GM13976 (cell line): Measurements from ENCODE around the gene RIOX2.

Source experiments
- DNase-seq: peaks from one replicate; pipeline ENCODE4 v3.0.0; 2012; ENCODE audit warnings: low spot score
- in situ Hi-C: fragments of 300-500 bp; cut with MboI; formaldehyde crosslinking; loops from one replicate; pipeline ENCODE4 v1.12.0; 2022; ENCODE audit warnings: low sequenced_read_pairs, mixed read lengths, inconsistent platforms; ENCODE audit not compliant: unreplicated experiment
- TF ChIP-seq, protein P1 (sequence below): IDR thresholded peaks from 2 replicates; pipeline ENCODE4 v1.5.1; 2012; ENCODE audit warnings: borderline replicate concordance, mild to moderate bottlenecking; ENCODE audit not compliant: insufficient read depth; ENCODE audit errors: extremely low read depth, missing control alignments, control extremely low read depth

RIOX2 gene

DNA sequence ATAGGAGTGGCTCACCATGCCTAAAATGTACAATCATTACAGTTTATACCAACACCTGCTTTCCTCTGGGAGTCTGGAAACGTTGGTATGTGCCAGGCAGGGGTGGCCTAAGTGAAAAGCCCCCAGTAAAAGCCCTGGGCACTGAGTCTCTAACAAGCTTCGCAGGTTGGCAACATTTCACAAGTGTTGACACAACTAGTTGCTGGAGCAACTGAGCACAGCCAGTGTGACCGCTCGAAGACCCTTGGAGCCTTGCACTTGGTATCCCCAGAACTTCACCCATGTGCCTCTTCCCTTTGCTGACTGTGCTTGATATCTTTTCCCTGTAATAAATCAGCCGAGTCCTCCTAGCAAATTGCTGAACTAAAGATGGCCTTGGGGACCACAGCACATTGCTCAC, 2.7 kb downstream of the RIOX2 start:
- in situ Hi-C loops: no loop called here
- TF ChIP-seq, protein P1, sequence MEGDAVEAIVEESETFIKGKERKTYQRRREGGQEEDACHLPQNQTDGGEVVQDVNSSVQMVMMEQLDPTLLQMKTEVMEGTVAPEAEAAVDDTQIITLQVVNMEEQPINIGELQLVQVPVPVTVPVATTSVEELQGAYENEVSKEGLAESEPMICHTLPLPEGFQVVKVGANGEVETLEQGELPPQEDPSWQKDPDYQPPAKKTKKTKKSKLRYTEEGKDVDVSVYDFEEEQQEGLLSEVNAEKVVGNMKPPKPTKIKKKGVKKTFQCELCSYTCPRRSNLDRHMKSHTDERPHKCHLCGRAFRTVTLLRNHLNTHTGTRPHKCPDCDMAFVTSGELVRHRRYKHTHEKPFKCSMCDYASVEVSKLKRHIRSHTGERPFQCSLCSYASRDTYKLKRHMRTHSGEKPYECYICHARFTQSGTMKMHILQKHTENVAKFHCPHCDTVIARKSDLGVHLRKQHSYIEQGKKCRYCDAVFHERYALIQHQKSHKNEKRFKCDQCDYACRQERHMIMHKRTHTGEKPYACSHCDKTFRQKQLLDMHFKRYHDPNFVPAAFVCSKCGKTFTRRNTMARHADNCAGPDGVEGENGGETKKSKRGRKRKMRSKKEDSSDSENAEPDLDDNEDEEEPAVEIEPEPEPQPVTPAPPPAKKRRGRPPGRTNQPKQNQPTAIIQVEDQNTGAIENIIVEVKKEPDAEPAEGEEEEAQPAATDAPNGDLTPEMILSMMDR: no peak
- DNase-seq: no peak

DNA sequence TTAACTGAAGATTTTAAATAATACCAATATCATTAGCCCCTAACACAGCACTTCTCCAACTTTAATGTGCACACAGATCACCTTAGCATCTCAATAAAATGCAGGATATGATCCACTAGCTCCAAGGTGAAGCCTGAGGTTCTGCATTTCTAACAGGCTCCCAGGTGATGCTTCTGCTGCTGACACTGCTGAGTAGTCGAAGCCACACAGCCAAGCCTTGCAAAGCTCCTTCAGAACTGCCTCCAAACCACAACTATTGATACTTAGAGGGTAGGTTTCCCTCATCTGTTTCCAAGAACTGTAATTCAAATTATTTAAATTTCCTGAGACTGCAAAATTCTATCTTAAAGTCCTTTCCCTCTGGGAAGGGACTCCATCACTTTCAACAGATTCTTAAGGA, 3.9 kb downstream of the RIOX2 start:
- in situ Hi-C loops: no loop called here
- TF ChIP-seq, protein P1: no peak
- DNase-seq: no peak

DNA sequence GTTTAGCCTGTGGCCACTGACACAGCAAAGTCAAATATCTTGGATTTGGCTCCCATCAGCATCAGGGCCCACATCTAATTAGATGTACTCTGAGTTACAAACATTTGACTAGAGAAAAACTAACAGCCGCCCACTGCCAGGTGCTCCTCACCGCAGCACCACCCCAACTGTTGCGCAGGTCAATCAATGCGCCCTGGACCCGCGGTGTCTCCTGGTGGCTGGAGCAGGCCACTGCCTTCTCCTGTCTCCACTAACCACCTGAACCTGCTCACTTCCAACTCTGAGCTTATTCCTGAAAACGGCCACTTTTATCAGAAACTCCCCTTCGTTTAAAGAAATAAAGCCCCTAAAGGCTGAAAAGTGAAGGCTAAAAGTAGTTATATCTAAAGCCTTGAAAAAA, 4.3 kb downstream of the RIOX2 start:
- in situ Hi-C loops: no loop called here
- TF ChIP-seq, protein P1: no peak
- no peak for DNase-seq

DNA sequence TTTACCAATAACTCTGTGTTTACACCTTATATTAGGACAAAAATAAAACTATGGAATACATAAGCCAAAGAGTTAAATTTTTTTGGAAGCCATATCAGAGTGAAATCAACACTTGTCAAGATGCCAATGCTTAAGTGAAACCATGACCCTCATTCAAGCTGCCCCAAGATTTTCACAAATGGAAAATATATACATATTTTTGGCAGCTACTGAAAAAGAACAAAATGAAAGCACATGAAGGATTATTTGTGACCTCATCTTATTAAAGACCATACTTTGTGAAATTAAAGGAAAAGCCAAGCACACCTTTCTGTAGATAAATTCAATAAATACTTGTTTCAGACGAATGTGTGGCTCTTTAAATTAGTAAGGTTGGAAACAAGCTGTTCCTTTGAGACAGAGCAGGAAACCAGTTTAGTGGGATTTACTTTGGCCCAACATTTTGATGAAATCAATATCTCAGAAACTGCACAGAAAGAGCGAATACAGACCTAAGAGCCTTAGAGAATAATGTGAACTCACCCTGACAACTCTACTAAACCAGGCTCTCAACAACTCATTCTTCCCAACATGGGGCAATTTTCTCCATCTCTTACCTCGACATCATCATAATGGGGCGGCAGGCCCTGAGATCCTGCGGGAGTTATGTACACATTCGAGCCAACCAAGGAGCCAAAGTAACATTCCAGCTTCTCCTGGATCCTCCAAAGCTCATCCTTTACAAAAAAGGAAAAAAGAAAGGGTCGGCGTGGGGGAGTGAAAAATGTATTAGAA, 11.1 kb downstream of the RIOX2 start:
- DNase-seq: no peak
- TF ChIP-seq, protein P1: no peak
- in situ Hi-C loops: no loop called here

- DNase-seq: no peak
- TF ChIP-seq, protein P1: no peak
- in situ Hi-C loops: no loop called here
Measured at GRCh38 chr3:97960551-97960950, 11.7 kb downstream of the RIOX2 start.

GRCh38 chr3:97959872-97960271, 12.4 kb downstream of the RIOX2 start:
- in situ Hi-C loops: no loop called here
- no peak for DNase-seq
- TF ChIP-seq, protein P1: no peak

DNA sequence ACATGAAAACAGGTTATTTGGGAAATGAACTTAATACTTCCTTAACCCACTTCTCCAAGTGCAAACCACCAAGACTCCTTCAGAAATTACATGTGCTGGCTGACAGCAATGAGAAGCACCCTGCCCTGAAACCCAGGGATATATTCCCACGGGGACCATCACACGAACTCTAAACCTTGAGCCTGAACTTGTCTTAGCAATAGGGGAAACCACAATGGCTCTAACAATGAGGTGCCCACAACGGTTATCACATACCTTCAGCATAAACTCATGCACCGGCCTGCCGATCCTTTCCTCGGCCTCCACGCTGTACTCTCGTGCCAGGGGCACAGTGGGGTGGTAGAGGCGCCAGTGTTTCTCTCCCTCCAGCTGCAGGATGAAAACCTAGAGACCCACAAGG, 13.4 kb downstream of the RIOX2 start:
- TF ChIP-seq, protein P1: no peak
- in situ Hi-C loops: no loop called here
- DNase-seq: no peak
